H9 (cell line): ENCODE data around the gene SMPD4. TPM values are rescaled to one million over a fixed set of nuclear protein-coding genes. Genes with fewer than 3 reads are reported as not detected.
"Not testable (repeated sequence)": the region's sequence is repeated elsewhere in the genome, so short reads cannot be mapped to it uniquely, and the experiment has no call there.

Source experiments
- DNase-seq: peaks from one replicate; pipeline ENCODE4 v3.0.0-alpha.2; 2017
- H2AFZ ChIP-seq: one replicate; pipeline ENCODE4 v1.6.1; 2013; ENCODE audit warnings: mild to moderate bottlenecking, low read length, control low read depth, moderate library complexity
- H2AK5ac ChIP-seq: 2 replicates; pipeline ENCODE4 v1.6.1; 2013; ENCODE audit warnings: low read length, control low read depth, mixed read lengths; ENCODE audit not compliant: insufficient read length
- H2BK120ac ChIP-seq: one replicate; pipeline ENCODE4 v1.6.1; 2013; ENCODE audit warnings: low read depth, mild to moderate bottlenecking, low read length, control low read depth, inconsistent platforms; ENCODE audit not compliant: poor library complexity, severe bottlenecking
- H2BK12ac ChIP-seq: 2 replicates; pipeline ENCODE4 v1.6.1; 2013; ENCODE audit warnings: low read length, control low read depth, mixed read lengths, low read depth; ENCODE audit not compliant: insufficient read length
- H2BK15ac ChIP-seq: 2 replicates; pipeline ENCODE4 v1.6.1; 2013; ENCODE audit warnings: low read depth, low read length, control low read depth
- H2BK20ac ChIP-seq: one replicate; pipeline ENCODE4 v1.6.1; 2013; ENCODE audit warnings: low read depth, mild to moderate bottlenecking, low read length, control low read depth, inconsistent platforms; ENCODE audit not compliant: poor library complexity, severe bottlenecking
- H2BK5ac ChIP-seq: 2 replicates; pipeline ENCODE4 v1.6.1; 2013; ENCODE audit warnings: low read length, control low read depth, mixed read lengths; ENCODE audit not compliant: insufficient read length
- H3K14ac ChIP-seq: 2 replicates; pipeline ENCODE4 v1.6.1; 2013; ENCODE audit warnings: low read length, control low read depth; ENCODE audit not compliant: insufficient read depth
- H3K18ac ChIP-seq: 2 replicates; pipeline ENCODE4 v1.6.1; 2013; ENCODE audit warnings: low read depth, mild to moderate bottlenecking, mixed read lengths, low read length, control low read depth; ENCODE audit not compliant: insufficient read length
- H3K23ac ChIP-seq: 2 replicates; pipeline ENCODE4 v1.6.1; 2013; ENCODE audit warnings: low read length, control low read depth, mixed read lengths, low read depth; ENCODE audit not compliant: insufficient read length
- H3K23me2 ChIP-seq: 2 replicates; pipeline ENCODE4 v1.6.1; 2013; ENCODE audit warnings: low read depth, mild to moderate bottlenecking, mixed read lengths, low read length, control low read depth; ENCODE audit not compliant: insufficient read length, poor library complexity, severe bottlenecking
- H3K27ac ChIP-seq: 2 replicates; pipeline ENCODE4 v1.5.1; 2013; ENCODE audit warnings: low read length, control low read depth, mixed read lengths, low read depth; ENCODE audit not compliant: insufficient read length
- H3K27me3 ChIP-seq: 2 replicates; pipeline ENCODE4 v1.6.1; 2013; ENCODE audit warnings: low read length, control low read depth, inconsistent platforms; ENCODE audit not compliant: insufficient read depth
- H3K4ac ChIP-seq: 2 replicates; pipeline ENCODE4 v1.6.1; 2013; ENCODE audit warnings: low read depth, mild to moderate bottlenecking, control low read depth, inconsistent platforms, low read length, moderate library complexity
- H3K4me1 ChIP-seq: 2 replicates; pipeline ENCODE4 v1.6.1; 2013; ENCODE audit warnings: low read length, control low read depth, inconsistent platforms; ENCODE audit not compliant: insufficient read depth
- H3K4me2 ChIP-seq: 2 replicates; pipeline ENCODE4 v1.6.1; 2013; ENCODE audit warnings: low read length, control low read depth, mixed read lengths; ENCODE audit not compliant: insufficient read length, insufficient read depth
- H3K56ac ChIP-seq: 2 replicates; pipeline ENCODE4 v1.6.1; 2013; ENCODE audit warnings: low read depth, mild to moderate bottlenecking, mixed read lengths, low read length, control low read depth; ENCODE audit not compliant: insufficient read length
- H3K79me1 ChIP-seq: 2 replicates; pipeline ENCODE4 v1.6.1; 2013; ENCODE audit warnings: low read depth, mild to moderate bottlenecking, moderate library complexity, low read length, control low read depth, inconsistent platforms; ENCODE audit not compliant: insufficient read depth, poor library complexity, severe bottlenecking
- H3K79me2 ChIP-seq: 2 replicates; pipeline ENCODE4 v1.6.1; 2013; ENCODE audit warnings: low read length, control low read depth, inconsistent platforms; ENCODE audit not compliant: insufficient read depth
- H3K9ac ChIP-seq: 2 replicates; pipeline ENCODE4 v1.6.1; 2013; ENCODE audit warnings: low read length, control low read depth, mixed read lengths; ENCODE audit not compliant: insufficient read length; ENCODE audit errors: extremely low read depth
- H3K9me3 ChIP-seq: one replicate; pipeline ENCODE4 v1.6.1; 2013; ENCODE audit warnings: low read depth, low read length, inconsistent platforms; ENCODE audit not compliant: control insufficient read depth
- H3T11ph ChIP-seq: one replicate; pipeline ENCODE4 v1.6.1; 2013; ENCODE audit warnings: mild to moderate bottlenecking, low read length, control low read depth, inconsistent platforms
- H4K20me1 ChIP-seq: one replicate; pipeline ENCODE4 v1.6.1; 2013; ENCODE audit not compliant: control insufficient read depth, insufficient read length, insufficient read depth
- H4K5ac ChIP-seq: 2 replicates; pipeline ENCODE4 v1.6.1; 2013; ENCODE audit warnings: low read depth, mild to moderate bottlenecking, mixed read lengths, low read length, control low read depth; ENCODE audit not compliant: insufficient read length
- H4K8ac ChIP-seq: replicated peaks from 2 replicates; pipeline ENCODE4 v1.6.1; 2013; ENCODE audit warnings: low read length, control low read depth, mixed read lengths, low read depth; ENCODE audit not compliant: insufficient read length
- H4K91ac ChIP-seq: 2 replicates; pipeline ENCODE4 v1.6.1; 2013; ENCODE audit warnings: low read depth, mild to moderate bottlenecking, moderate library complexity, mixed read lengths, low read length, control low read depth; ENCODE audit not compliant: insufficient read length
- H3K27ac Mint-ChIP-seq, 3 experiments: 2 replicates in 2 of 3; 3 replicates in 1 of 3; pipeline ENCODE4 v1.8.0; 2020 to 2021; ENCODE audit warnings: mixed read lengths in 3 of 3, mild to moderate bottlenecking in 1 of 3, moderate library complexity in 1 of 3
- H3K27me3 Mint-ChIP-seq: 2 replicates; pipeline ENCODE4 v1.8.0; 2021; ENCODE audit warnings: low read depth, mild to moderate bottlenecking, moderate library complexity, mixed read lengths
- H3K36me3 Mint-ChIP-seq, 3 experiments: 2 replicates in 2 of 3; 3 replicates in 1 of 3; pipeline ENCODE4 v1.8.0; 2020 to 2021; ENCODE audit warnings: low read depth in 3 of 3, mixed read lengths in 3 of 3; ENCODE audit not compliant: insufficient read depth in 1 of 3
- H3K4me1 Mint-ChIP-seq, 2 experiments: 2 replicates each; pipeline ENCODE4 v1.8.0; 2020; ENCODE audit warnings: mixed read lengths in 2 of 2
- H3K4me3 Mint-ChIP-seq, 2 experiments: 2 replicates in 1 of 2; 3 replicates in 1 of 2; pipeline ENCODE4 v1.8.0; 2020 to 2021; ENCODE audit warnings: mild to moderate bottlenecking in 2 of 2, mixed read lengths in 2 of 2, moderate library complexity in 1 of 2
- H3K9me3 Mint-ChIP-seq, 2 experiments: 2 replicates in 1 of 2; 3 replicates in 1 of 2; pipeline ENCODE4 v1.8.0; 2020; ENCODE audit warnings: mild to moderate bottlenecking in 2 of 2, mixed read lengths in 2 of 2, moderate library complexity in 1 of 2
- WGBS: extraction: QIAGEN DNeasy Blood & Tissue Kit; methylation state at CpG from one replicate; pipeline ENCODE4 v1.1.7; 2013; ENCODE audit warnings: missing lambda C conversion rate, low lambda C conversion rate, mixed read lengths; ENCODE audit not compliant: insufficient read length; ENCODE audit errors: extremely low coverage; 5-methylcytosine and 5-hydroxymethylcytosine counted together
- total RNA-seq: library from RNA; stranded (reverse); gene quantifications from 2 replicates; pipeline ENCODE4 v1.2.1, GENCODE V29; 2021
- TF ChIP-seq, protein P1 (sequence below): fragments of 200-600 bp; sonication (generic); conservative IDR thresholded peaks from 3 replicates; pipeline ENCODE4 v1.8.0; 2021; ENCODE audit warnings: antibody characterized with exemption, mild to moderate bottlenecking

SMPD4 gene
- total RNA-seq, 1 experiment from 2014 or later = 105 TPM

DNA sequence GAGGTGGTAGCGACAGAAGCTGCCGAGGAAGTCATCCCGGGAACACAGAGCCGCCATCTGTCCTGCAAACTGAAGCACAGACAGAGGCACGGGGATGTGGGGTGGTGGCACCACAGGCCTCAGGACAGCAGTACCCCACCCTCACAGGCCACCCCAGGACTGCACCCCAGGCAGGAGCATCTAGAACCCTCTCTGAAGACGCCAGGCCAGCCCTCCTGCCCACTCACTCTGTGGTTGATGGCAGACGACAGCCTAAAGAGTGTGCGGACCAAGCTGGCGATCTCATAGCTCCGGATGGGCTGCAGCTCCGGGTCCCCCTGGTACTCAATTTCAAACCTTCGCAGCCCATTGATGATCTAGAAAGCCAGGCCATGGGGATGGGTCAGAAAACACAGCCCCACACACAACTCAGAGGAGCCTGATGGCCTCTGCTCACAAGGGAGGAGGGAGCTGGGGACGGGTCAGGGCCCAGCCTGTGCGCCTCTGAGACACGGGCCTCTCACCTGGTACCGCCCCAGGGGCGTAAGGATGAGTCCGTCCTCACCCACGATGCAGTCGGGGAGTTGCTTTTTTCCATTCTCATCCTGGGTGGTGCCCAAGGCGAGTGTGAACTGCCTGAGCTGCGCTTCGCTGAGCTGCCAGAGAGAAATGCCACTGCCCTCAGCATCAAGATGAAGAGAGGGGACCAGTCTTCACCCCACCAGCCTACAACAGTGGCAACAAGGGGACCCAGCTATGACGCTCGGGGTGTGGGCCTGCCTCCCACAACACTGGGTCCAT is 28.4 kb downstream of the SMPD4 start:
- Histone ChIP-seq H3K4me1 (no peaks in the 10 kb centered on the region), H2BK5ac (no peak overlapping the region), H4K91ac (no peak overlapping the region), H3K4me2 (no peak overlapping the region), H2AK5ac (no peak overlapping the region), H4K5ac (no peak overlapping the region), H2BK120ac (no peak overlapping the region), H4K8ac (no peak overlapping the region), H3K9me3 (no peaks in the 10 kb centered on the region), H3K27ac (no peak overlapping the region), H3K79me1 (no peaks in the 10 kb centered on the region), H3K23ac (no peak overlapping the region), H2BK15ac (no peak overlapping the region), H4K20me1 (no peaks in the 10 kb centered on the region), H2AFZ (no peak overlapping the region), H3K23me2 (no peaks in the 10 kb centered on the region), H3K14ac (no peak overlapping the region), H3K18ac (no peak overlapping the region), H2BK12ac (no peak overlapping the region), H3T11ph (no peak overlapping the region), H2BK20ac (no peak overlapping the region), H3K56ac (no peak overlapping the region), H3K27me3 (no peaks in the 10 kb centered on the region), H3K79me2 (no peaks in the 10 kb centered on the region), H3K9ac (no peak overlapping the region), H3K4ac (no peak overlapping the region)
- no CpG with 5 or more reads among the region's 25 CpGs for WGBS
- Mint-ChIP-seq H3K27ac (no peak overlapping the region), H3K27me3 (no peaks in the 10 kb centered on the region), H3K9me3 (no peaks in the 10 kb centered on the region), H3K4me3 (no peak overlapping the region), H3K4me1 (peaks cover 0 to 5% of the 10 kb centered on the region in 2 experiments; a peak in 2 of 4 replicates), H3K36me3 (peaks cover 7 to 41% (median 35%) of the 10 kb centered on the region in 3 experiments; a peak in 6 of 7 replicates)
- DNase-seq = no peak
- TF ChIP-seq, protein P1, sequence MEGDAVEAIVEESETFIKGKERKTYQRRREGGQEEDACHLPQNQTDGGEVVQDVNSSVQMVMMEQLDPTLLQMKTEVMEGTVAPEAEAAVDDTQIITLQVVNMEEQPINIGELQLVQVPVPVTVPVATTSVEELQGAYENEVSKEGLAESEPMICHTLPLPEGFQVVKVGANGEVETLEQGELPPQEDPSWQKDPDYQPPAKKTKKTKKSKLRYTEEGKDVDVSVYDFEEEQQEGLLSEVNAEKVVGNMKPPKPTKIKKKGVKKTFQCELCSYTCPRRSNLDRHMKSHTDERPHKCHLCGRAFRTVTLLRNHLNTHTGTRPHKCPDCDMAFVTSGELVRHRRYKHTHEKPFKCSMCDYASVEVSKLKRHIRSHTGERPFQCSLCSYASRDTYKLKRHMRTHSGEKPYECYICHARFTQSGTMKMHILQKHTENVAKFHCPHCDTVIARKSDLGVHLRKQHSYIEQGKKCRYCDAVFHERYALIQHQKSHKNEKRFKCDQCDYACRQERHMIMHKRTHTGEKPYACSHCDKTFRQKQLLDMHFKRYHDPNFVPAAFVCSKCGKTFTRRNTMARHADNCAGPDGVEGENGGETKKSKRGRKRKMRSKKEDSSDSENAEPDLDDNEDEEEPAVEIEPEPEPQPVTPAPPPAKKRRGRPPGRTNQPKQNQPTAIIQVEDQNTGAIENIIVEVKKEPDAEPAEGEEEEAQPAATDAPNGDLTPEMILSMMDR = no peak

DNA sequence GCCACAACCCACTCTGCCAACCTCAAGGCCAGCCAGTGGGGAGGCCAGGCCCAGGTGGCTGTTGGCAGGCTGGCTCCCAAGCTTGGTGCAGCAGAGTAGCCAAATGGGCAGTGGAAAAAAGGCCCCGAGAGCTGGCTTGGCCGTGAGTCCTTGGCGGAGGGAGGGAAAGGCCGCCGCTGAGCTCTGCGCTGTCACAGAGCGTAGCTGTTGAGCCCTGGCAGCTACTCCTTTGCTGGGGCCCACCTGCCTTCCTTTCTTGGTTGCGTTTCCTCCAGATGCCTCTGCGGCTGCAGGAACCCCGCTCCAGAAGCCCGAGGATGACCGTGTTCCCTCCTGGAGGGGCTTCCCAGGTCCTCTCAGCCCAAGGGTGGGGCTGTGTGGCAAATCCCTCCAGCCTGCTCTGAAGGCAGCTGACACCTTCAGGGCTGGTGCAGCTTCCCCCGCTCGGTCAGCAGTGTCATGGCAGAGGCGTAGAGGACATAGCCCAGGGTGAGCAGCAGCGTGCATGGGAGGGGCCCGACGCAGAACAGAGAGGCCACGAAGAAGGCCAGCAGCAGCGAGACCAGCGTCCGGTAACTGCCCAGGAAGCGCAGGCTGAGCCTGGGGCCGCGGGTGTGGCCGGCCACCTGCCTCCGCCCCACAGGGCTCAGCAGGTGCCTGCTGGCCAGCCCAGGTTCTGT is 29.1 kb downstream of the SMPD4 start:
- not testable (repeated sequence) for H2BK5ac ChIP-seq, H2AK5ac ChIP-seq, H2BK120ac ChIP-seq, H3K4me1 ChIP-seq, H2BK20ac ChIP-seq, H2BK12ac ChIP-seq, H3K4ac ChIP-seq, H3K56ac ChIP-seq, H3K23me2 ChIP-seq, H3K79me2 ChIP-seq, H2AFZ ChIP-seq, H3K9ac ChIP-seq, H3K18ac ChIP-seq, H3K9me3 Mint-ChIP-seq, H4K91ac ChIP-seq, H3K4me1 Mint-ChIP-seq, H3K9me3 ChIP-seq, H3K4me2 ChIP-seq, H3K27ac Mint-ChIP-seq, H2BK15ac ChIP-seq, H3K4me3 Mint-ChIP-seq, H3K79me1 ChIP-seq, H3K27ac ChIP-seq, H4K20me1 ChIP-seq, DNase-seq, H3K27me3 Mint-ChIP-seq, H3K23ac ChIP-seq, H4K8ac ChIP-seq, H3K14ac ChIP-seq, H3K27me3 ChIP-seq, H4K5ac ChIP-seq, H3T11ph ChIP-seq
- no CpG with 5 or more reads among the region's 27 CpGs for WGBS
- H3K36me3 Mint-ChIP-seq = peaks cover 7 to 39% (median 35%) of the 10 kb centered on the region in 3 experiments; a peak in 6 of 7 replicates
